Measurements from ENCODE around the gene GPR137B. TPM values are rescaled to one million over a fixed set of nuclear protein-coding genes. Genes with fewer than 3 reads are reported as not detected.

The GPR137B gene
- total RNA-seq, 1 donor from 2014 or later = 6.3 TPM

- no peak for FAIRE-seq
- DNase-seq (ENCODE audit: low read depth) = peak; percentile 61
- no peak for TF ChIP-seq CTCF (IDR thresholded peaks at IDR 0.05; ENCODE audit: insufficient read depth, low read length, severe bottlenecking)
These were observed 26.5 kb downstream of the GPR137B start for GRCh38 chr1:236168716-236169429.

DNA sequence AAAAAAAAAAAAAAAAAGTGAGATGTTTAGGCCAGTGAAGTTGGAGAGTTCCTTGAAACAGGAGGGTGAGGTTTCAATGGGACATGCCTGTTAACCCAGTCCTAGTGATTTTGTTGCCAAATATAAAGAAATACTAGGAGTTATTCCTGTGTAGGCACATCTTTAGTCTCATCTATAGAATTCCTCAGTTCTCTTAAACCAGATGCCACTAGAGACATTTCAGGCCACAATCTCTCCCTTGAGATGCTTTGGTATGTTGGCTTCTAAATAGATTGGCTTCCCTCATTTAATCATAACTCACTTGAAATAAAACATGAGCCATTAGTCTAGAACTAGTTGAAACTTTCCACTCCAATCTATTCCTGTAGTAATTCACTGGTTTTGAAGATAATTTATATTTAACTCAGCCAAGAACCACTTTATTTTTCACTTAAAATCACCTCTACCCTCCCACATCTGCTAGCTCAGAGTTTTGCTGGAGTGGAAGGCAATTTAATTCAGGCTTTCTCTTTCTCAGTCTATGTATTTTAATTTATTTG is 29.8 kb downstream of the GPR137B start:
- no peak for FAIRE-seq
- DNase-seq (ENCODE audit: low read depth) = no peak
- no peaks in the 10 kb centered on the region for H3K27me3 ChIP-seq (ENCODE audit: control insufficient read depth, insufficient read depth, low read length)
- no peak overlapping the region for H3K4me3 ChIP-seq (ENCODE audit: low read depth, low read length)
- H3K36me3 ChIP-seq (ENCODE audit: control insufficient read depth, insufficient read depth, low read length) = no peaks in the 10 kb centered on the region
- TF ChIP-seq CTCF (IDR thresholded peaks at IDR 0.05; ENCODE audit: insufficient read depth, low read length, severe bottlenecking) = no peak

More at GRCh38 chr1:236168716-236169429, 26.5 kb downstream of the GPR137B start:
- no peak overlapping the region for H3K4me3 ChIP-seq (ENCODE audit: low read depth, low read length)
- H3K27me3 ChIP-seq (ENCODE audit: control insufficient read depth, insufficient read depth, low read length) = no peaks in the 10 kb centered on the region
- no peaks in the 10 kb centered on the region for H3K36me3 ChIP-seq (ENCODE audit: control insufficient read depth, insufficient read depth, low read length)

- Histone ChIP-seq H3K27me3 (ENCODE audit: control insufficient read depth, insufficient read depth, low read length) (no peaks in the 10 kb centered on the region), H3K4me3 (ENCODE audit: low read depth, low read length) (no peak overlapping the region), H3K36me3 (ENCODE audit: control insufficient read depth, insufficient read depth, low read length) (no peaks in the 10 kb centered on the region)
- DNase-seq (ENCODE audit: low read depth) (no peak), FAIRE-seq (no peak)
- TF ChIP-seq CTCF (IDR thresholded peaks at IDR 0.05; ENCODE audit: insufficient read depth, low read length, severe bottlenecking) = no peak
These were observed 30.9 kb downstream of the GPR137B start for GRCh38 chr1:236173174-236173767.

- TF ChIP-seq CTCF (IDR thresholded peaks at IDR 0.05; ENCODE audit: insufficient read depth, low read length, severe bottlenecking) = no peak
- FAIRE-seq = no peak
These were observed 33.5 kb downstream of the GPR137B start for GRCh38 chr1:236175642-236176336.

DNA sequence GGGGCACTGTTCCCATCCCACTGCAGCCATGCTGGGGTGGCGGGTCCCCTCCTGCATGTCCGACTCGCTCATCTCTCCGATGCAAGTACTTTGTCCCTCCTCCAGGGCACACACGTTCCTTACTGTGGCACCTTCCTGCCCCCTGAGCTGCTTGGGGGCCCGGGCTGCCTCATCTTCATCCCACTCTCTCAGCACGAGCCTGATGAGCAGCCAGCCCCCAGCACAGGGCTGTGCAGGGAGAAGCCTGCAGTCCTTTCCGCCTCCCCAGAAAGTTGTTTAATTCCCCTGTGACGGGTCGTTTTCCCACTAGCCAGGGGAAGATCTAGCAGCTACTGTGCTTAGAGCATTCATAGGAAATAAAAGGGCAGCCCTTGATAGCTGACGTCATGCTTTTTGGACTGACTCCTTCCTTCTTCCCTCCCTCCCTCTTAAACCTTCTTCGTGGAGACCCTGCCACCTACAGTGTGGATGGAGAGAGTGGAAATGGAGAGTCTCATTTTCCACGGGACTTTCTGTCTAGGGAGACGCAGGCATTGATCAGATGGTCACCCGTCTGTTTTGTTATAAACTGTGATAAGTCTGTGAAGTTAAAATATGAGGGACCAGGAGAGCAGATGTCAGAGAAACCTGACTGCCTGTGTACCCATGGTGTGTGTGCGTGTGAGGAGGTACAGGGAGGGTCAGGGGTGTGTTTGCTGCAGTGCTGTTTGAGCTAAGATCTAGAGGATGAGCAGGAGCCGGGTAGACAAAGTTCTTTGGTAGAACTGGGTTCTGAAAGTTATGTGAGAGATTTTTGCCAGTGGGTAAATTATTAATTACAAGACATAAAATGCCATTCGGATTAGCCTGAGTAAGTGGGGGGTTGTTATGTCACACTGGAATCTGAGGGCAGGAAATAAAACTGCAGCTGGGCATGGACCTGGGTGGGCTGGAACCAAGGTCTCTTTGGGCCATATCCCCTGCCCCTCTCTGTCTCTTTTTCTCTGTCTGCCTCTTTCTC is 34.3 kb downstream of the GPR137B start:
- no peak for TF ChIP-seq CTCF (IDR thresholded peaks at IDR 0.05; ENCODE audit: insufficient read depth, low read length, severe bottlenecking)
- DNase-seq (ENCODE audit: low read depth) (no peak), FAIRE-seq (peak; percentile 47)
- Histone ChIP-seq H3K4me3 (ENCODE audit: low read depth, low read length) (no peak overlapping the region), H3K36me3 (ENCODE audit: control insufficient read depth, insufficient read depth, low read length) (peaks cover 1% of the 10 kb centered on the region), H3K27me3 (ENCODE audit: control insufficient read depth, insufficient read depth, low read length) (no peaks in the 10 kb centered on the region)

More at GRCh38 chr1:236175642-236176336, 33.5 kb downstream of the GPR137B start:
- Histone ChIP-seq H3K27me3 (ENCODE audit: control insufficient read depth, insufficient read depth, low read length) (no peaks in the 10 kb centered on the region), H3K4me3 (ENCODE audit: low read depth, low read length) (no peak overlapping the region), H3K36me3 (ENCODE audit: control insufficient read depth, insufficient read depth, low read length) (peaks cover 1% of the 10 kb centered on the region)
- no peak for DNase-seq (ENCODE audit: low read depth)
